OCI-LY1 (cell line): Measurements from ENCODE around the gene IGSF8.

Source experiments
- CTCF ChIP-seq: fragments of 200-600 bp; sonication (generic), shearing (Covaris generic); IDR thresholded peaks from 2 replicates; pipeline ENCODE4 v1.5.1; 2017; ENCODE audit warnings: mild to moderate bottlenecking, antibody characterized with exemption, low read length, moderate library complexity, mixed read lengths
- EZH2 ChIP-seq: fragments of 200-600 bp; sonication (generic), shearing (Covaris generic); IDR thresholded peaks from 2 replicates; pipeline ENCODE4 v1.8.0; 2017; ENCODE audit warnings: borderline replicate concordance, mixed run types, mild to moderate bottlenecking, antibody characterized with exemption, low read length, moderate library complexity, mixed read lengths

- no peak for TF ChIP-seq CTCF
- TF ChIP-seq EZH2: no peak
Measured at GRCh38 chr1:160086456-160086892, 11.9 kb downstream of the IGSF8 start.
